ACC112 (cell line): ENCODE measurements around the gene IL1RAPL2.
"Not testable (repeated sequence)": the region's sequence is repeated elsewhere in the genome, so short reads cannot be mapped to it uniquely, and the experiment has no call there.

ENCODE experiments used
- H2AFZ ChIP-seq: fragments of 200-600 bp; sonication (generic); one replicate; pipeline ENCODE4 v1.6.0; 2017; ENCODE audit warnings: antibody characterized with exemption, low read length; ENCODE audit not compliant: unreplicated experiment
- H3K27ac ChIP-seq: fragments of 200-600 bp; sonication (generic); 2 replicates; pipeline ENCODE4 v1.5.1; 2014; ENCODE audit warnings: low read depth, mild to moderate bottlenecking, antibody characterized with exemption, low read length, moderate library complexity
- H3K27me3 ChIP-seq: fragments of 200-600 bp; sonication (generic); 2 replicates; pipeline ENCODE4 v1.6.1; 2014; ENCODE audit warnings: mild to moderate bottlenecking, antibody characterized with exemption, low read length, moderate library complexity, mixed read lengths; ENCODE audit not compliant: insufficient read depth
- H3K36me3 ChIP-seq: fragments of 200-600 bp; sonication (generic); 2 replicates; pipeline ENCODE4 v1.6.1; 2016; ENCODE audit warnings: mild to moderate bottlenecking, antibody characterized with exemption, low read length, moderate library complexity, mixed read lengths; ENCODE audit not compliant: insufficient read depth
- H3K4me1 ChIP-seq: fragments of 200-600 bp; sonication (generic); one replicate; pipeline ENCODE4 v1.6.1; 2016; ENCODE audit warnings: low read length, mixed read lengths; ENCODE audit not compliant: insufficient read depth, unreplicated experiment, control insufficient read depth
- H3K4me3 ChIP-seq: fragments of 200-600 bp; sonication (generic); 2 replicates; pipeline ENCODE4 v1.5.1; 2014; ENCODE audit warnings: mild to moderate bottlenecking, low read depth, low read length
- H3K79me2 ChIP-seq: fragments of 200-600 bp; sonication (generic); one replicate; pipeline ENCODE4 v1.6.0; 2016; ENCODE audit warnings: low read length; ENCODE audit not compliant: control insufficient read depth, unreplicated experiment, insufficient read depth

IL1RAPL2 gene

GRCh38 chrX:105210258-105210657 lies 644.3 kb downstream of the IL1RAPL2 start:
- Histone ChIP-seq H3K36me3 (no peaks in the 10 kb centered on the region), H3K79me2 (no peaks in the 10 kb centered on the region), H2AFZ (no peak overlapping the region), H3K27ac (no peak overlapping the region), H3K4me3 (no peak overlapping the region), H3K27me3 (no peaks in the 10 kb centered on the region), H3K4me1 (no peaks in the 10 kb centered on the region)

- Histone ChIP-seq H3K36me3 (no peaks in the 10 kb centered on the region), H2AFZ (no peak overlapping the region), H3K4me1 (no peaks in the 10 kb centered on the region), H3K79me2 (no peaks in the 10 kb centered on the region), H3K27ac (no peak overlapping the region), H3K27me3 (no peaks in the 10 kb centered on the region), H3K4me3 (no peak overlapping the region)
These were observed 645.1 kb downstream of the IL1RAPL2 start for GRCh38 chrX:105211066-105211575.

- H3K36me3 ChIP-seq, result no peaks in the 10 kb centered on the region
- H3K4me1 ChIP-seq, result no peaks in the 10 kb centered on the region
- H3K4me3 ChIP-seq, result no peak overlapping the region
- H2AFZ ChIP-seq, result no peak overlapping the region
- no peaks in the 10 kb centered on the region for H3K27me3 ChIP-seq
- no peak overlapping the region for H3K27ac ChIP-seq
- H3K79me2 ChIP-seq, result no peaks in the 10 kb centered on the region
These were observed 653.7 kb downstream of the IL1RAPL2 start for GRCh38 chrX:105219454-105220401.

GRCh38 chrX:105220636-105221035 lies 654.6 kb downstream of the IL1RAPL2 start, which contains the start of gene TEX13A:
TEX13A (minus strand) TSS chrX:105220694; CDS start chrX:105220397, 297 bp downstream.
- H3K27ac ChIP-seq, result no peak within 1 kb of the TSS
- H3K4me1 ChIP-seq, result no peaks in the 10 kb centered on the region
- no peaks in the 10 kb centered on the region for H3K27me3 ChIP-seq
- no peak within 1 kb of the TSS for H2AFZ ChIP-seq
- no peaks in the 10 kb centered on the region for H3K79me2 ChIP-seq
- H3K36me3 ChIP-seq, result no peaks in the 10 kb centered on the region
- H3K4me3 ChIP-seq, result no peak within 1 kb of the TSS

- H3K36me3 ChIP-seq, result no peaks in the 10 kb centered on the region
- H3K27ac ChIP-seq, result no peak overlapping the region
- no peaks in the 10 kb centered on the region for H3K4me1 ChIP-seq
- no peaks in the 10 kb centered on the region for H3K79me2 ChIP-seq
- H3K4me3 ChIP-seq, result no peak overlapping the region
- H3K27me3 ChIP-seq, result no peaks in the 10 kb centered on the region
- H2AFZ ChIP-seq, result no peak overlapping the region
These were observed 655.4 kb downstream of the IL1RAPL2 start for GRCh38 chrX:105221374-105221773.

GRCh38 chrX:105226499-105226898 lies 660.5 kb downstream of the IL1RAPL2 start:
- no peaks in the 10 kb centered on the region for H3K27me3 ChIP-seq
- no peak overlapping the region for H2AFZ ChIP-seq
- no peak overlapping the region for H3K4me3 ChIP-seq
- H3K4me1 ChIP-seq, result no peaks in the 10 kb centered on the region
- no peaks in the 10 kb centered on the region for H3K36me3 ChIP-seq
- H3K27ac ChIP-seq, result no peak overlapping the region
- H3K79me2 ChIP-seq, result no peaks in the 10 kb centered on the region

- no peak overlapping the region for H3K4me3 ChIP-seq
These were observed 662.6 kb downstream of the IL1RAPL2 start for GRCh38 chrX:105228602-105229001.

GRCh38 chrX:105229146-105229545 lies 663.1 kb downstream of the IL1RAPL2 start:
- Histone ChIP-seq H3K4me3 (no peak overlapping the region), H3K27me3 (no peaks in the 10 kb centered on the region), H3K36me3 (no peaks in the 10 kb centered on the region), H3K79me2 (no peaks in the 10 kb centered on the region), H3K27ac (no peak overlapping the region), H2AFZ (no peak overlapping the region), H3K4me1 (no peaks in the 10 kb centered on the region)

More at GRCh38 chrX:105228602-105229001, 662.6 kb downstream of the IL1RAPL2 start:
- no peaks in the 10 kb centered on the region for H3K27me3 ChIP-seq
- H3K4me1 ChIP-seq, result no peaks in the 10 kb centered on the region
- no peaks in the 10 kb centered on the region for H3K36me3 ChIP-seq
- no peak overlapping the region for H3K27ac ChIP-seq
- H3K79me2 ChIP-seq, result no peaks in the 10 kb centered on the region
- no peak overlapping the region for H2AFZ ChIP-seq

- not testable (repeated sequence) for H3K27me3 ChIP-seq, H3K4me1 ChIP-seq, H3K79me2 ChIP-seq, H2AFZ ChIP-seq, H3K27ac ChIP-seq, H3K4me3 ChIP-seq, H3K36me3 ChIP-seq
These were observed 671.4 kb downstream of the IL1RAPL2 start for GRCh38 chrX:105237407-105237806.

GRCh38 chrX:105241056-105241455 lies 675.1 kb downstream of the IL1RAPL2 start:
- Histone ChIP-seq H3K4me3 (no peak overlapping the region), H3K36me3 (no peaks in the 10 kb centered on the region), H3K79me2 (no peaks in the 10 kb centered on the region), H3K27me3 (no peaks in the 10 kb centered on the region), H3K27ac (no peak overlapping the region), H2AFZ (no peak overlapping the region), H3K4me1 (peaks cover 3% of the 10 kb centered on the region)
